ENCODE measurements around the gene P4HA2. TPM values are rescaled to one million over a fixed set of nuclear protein-coding genes. Genes with fewer than 3 reads are reported as not detected.
A peak's percentile ranks its signal among the peaks of the same experiment; 100 is the strongest.

P4HA2 gene
- total RNA-seq, 1 experiment from 2014 or later: 15.1 TPM

DNA sequence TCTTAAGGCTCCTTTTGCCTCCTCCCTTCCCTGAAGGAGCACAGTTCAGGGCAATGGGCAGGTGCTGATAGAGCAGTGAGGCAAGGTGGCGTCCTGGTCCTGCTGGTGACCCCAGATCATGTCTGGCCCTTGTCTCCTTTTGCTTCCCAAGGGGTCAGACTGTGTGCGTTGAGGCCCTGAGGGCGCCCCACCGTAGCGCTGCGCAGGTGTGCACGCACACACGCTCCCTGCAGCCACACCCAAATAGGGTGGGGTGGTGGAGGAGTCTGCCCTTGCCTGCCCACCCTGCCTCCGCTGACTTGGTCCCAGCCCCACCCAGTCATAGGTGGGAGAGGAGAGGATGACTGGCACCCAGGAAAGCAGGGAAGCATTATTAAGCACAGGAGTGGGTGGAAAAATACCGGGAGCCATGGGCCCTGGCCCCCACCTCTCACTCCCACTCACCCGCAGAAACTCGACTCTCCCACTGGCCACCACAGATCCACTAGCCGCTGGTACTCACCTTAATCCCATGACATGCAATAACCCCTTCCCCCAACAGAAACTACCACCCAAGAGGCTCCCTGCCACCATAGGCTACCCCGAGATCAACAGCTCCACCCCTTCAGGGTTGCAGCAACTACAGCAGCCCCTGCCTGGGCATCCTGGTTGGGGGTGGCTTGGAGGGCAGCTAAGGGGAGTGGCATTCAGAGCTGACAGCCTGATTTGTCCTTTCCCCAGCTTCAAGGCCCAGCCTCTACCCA is 46.6 kb upstream of the P4HA2 start:
- CTCF ChIA-PET: interaction anchor here (0.6 to 4.6 kb wide), 4 partner anchors 19 to 222 kb away, joined by 4 to 37 read pairs (median 4); partner anchors contain the start of gene SLC22A4
- no peak for DNase-seq (ENCODE audit: low spot score)

DNA sequence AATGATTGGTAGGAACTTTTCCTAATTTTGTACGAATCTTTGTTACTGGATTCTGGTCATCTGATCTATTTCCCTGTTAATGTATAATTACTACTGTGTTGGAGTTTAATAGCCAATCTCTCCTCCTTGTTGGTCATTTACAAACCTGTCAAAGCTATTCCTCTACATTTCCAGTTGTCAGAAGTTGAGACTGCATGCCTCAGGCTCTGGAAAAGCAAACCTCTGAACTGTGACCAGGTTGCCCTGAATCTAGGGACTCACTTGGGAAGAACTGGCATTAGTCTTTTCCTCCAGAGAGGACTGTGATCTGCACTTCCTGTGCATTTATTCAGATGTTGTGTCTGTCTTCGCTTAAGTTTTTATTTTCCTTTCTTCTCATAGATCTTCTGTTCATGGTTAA is 46.0 kb upstream of the P4HA2 start:
- H3K4me1 Mint-ChIP-seq: peaks cover 22% of the 10 kb centered on the region
- CTCF ChIA-PET: interaction anchor here (0.9 to 4.6 kb wide), 5 partner anchors 19 to 223 kb away, joined by 5 to 37 read pairs (median 7); partner anchors contain the start of gene SLC22A4
- TF ChIP-seq ZNF263 (CRISPR knock-in tag; IDR thresholded peaks at IDR 0.05; ENCODE audit: low read depth) (no peak), ZNF671 (CRISPR knock-in tag; IDR thresholded peaks at IDR 0.05) (no peak)
- H3K36me3 Mint-ChIP-seq: no peaks in the 10 kb centered on the region
- POLR2A ChIA-PET: no interaction called here
- ATAC-seq (no peak), DNase-seq (ENCODE audit: low spot score) (no peak)
- H3K27me3 Mint-ChIP-seq (ENCODE audit: low read depth): peaks cover 2% of the 10 kb centered on the region; the same call in 1 of the 2 replicates
- no peak overlapping the region for H3K27ac Mint-ChIP-seq
- no peaks in the 10 kb centered on the region for H3K9me3 Mint-ChIP-seq
- no peak overlapping the region for H3K4me3 Mint-ChIP-seq

More for the DNA sequence above, 46.6 kb upstream of the P4HA2 start:
- no peak for TF ChIP-seq ZNF671 (CRISPR knock-in tag; IDR thresholded peaks at IDR 0.05)
- TF ChIP-seq, protein P1, sequence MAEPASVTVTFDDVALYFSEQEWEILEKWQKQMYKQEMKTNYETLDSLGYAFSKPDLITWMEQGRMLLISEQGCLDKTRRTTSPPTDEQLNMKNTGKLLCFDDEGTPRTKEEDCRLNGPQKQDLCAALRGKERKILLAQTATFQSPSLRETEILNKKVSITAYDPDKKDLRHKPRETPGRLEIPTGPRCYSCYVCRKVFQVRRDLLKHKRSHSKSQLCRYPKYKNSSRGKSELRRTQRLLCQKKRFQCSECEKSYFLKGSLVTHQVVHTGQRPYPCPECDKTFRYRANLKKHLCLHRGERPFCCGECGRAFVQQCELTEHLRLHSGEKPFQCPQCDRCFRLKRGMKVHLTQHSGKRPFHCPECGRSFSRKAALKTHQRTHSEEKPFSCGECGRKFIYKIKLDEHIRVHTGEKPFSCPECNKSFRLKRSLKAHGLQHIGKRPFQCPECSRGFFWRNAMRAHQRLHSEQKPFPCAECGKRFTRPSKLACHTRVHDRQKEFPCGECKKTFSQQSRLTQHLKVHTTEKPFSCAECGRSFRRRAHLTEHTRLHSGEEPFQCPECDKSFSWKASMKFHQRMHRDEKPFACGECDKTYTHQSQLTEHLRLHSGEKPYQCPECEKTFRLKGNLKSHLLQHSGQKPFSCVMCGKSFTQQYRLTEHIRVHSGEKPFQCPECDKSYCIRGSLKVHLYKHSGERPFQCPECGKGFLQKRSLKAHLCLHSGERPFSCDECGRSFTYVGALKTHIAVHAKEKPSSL (CRISPR knock-in tag; conservative IDR thresholded peaks at IDR 0.05): no peak
- TF ChIP-seq OVOL2 (CRISPR knock-in tag; IDR thresholded peaks at IDR 0.05; ENCODE audit: borderline replicate concordance): no peak
- TF ChIP-seq NFYB (CRISPR knock-in tag; conservative IDR thresholded peaks at IDR 0.05; ENCODE audit: low read depth): no peak
- TF ChIP-seq TCF7 (CRISPR knock-in tag; IDR thresholded peaks at IDR 0.05; ENCODE audit: low read depth): no peak
- TF ChIP-seq FOXP1 (CRISPR knock-in tag; IDR thresholded peaks at IDR 0.05; ENCODE audit: borderline replicate concordance): no peak
- TF ChIP-seq, protein P2, sequence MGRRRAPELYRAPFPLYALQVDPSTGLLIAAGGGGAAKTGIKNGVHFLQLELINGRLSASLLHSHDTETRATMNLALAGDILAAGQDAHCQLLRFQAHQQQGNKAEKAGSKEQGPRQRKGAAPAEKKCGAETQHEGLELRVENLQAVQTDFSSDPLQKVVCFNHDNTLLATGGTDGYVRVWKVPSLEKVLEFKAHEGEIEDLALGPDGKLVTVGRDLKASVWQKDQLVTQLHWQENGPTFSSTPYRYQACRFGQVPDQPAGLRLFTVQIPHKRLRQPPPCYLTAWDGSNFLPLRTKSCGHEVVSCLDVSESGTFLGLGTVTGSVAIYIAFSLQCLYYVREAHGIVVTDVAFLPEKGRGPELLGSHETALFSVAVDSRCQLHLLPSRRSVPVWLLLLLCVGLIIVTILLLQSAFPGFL (CRISPR knock-in tag; IDR thresholded peaks at IDR 0.05; ENCODE audit: borderline replicate concordance): no peak
- TF ChIP-seq NR1H2 (CRISPR knock-in tag; IDR thresholded peaks at IDR 0.05): no peak
- TF ChIP-seq TEAD1 (CRISPR knock-in tag; IDR thresholded peaks at IDR 0.05): no peak
- TF ChIP-seq, protein P3, sequence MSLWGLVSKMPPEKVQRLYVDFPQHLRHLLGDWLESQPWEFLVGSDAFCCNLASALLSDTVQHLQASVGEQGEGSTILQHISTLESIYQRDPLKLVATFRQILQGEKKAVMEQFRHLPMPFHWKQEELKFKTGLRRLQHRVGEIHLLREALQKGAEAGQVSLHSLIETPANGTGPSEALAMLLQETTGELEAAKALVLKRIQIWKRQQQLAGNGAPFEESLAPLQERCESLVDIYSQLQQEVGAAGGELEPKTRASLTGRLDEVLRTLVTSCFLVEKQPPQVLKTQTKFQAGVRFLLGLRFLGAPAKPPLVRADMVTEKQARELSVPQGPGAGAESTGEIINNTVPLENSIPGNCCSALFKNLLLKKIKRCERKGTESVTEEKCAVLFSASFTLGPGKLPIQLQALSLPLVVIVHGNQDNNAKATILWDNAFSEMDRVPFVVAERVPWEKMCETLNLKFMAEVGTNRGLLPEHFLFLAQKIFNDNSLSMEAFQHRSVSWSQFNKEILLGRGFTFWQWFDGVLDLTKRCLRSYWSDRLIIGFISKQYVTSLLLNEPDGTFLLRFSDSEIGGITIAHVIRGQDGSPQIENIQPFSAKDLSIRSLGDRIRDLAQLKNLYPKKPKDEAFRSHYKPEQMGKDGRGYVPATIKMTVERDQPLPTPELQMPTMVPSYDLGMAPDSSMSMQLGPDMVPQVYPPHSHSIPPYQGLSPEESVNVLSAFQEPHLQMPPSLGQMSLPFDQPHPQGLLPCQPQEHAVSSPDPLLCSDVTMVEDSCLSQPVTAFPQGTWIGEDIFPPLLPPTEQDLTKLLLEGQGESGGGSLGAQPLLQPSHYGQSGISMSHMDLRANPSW (CRISPR knock-in tag; conservative IDR thresholded peaks at IDR 0.05; ENCODE audit: low read depth): no peak
- TF ChIP-seq CBFB (CRISPR knock-in tag; IDR thresholded peaks at IDR 0.05; ENCODE audit: low read depth): no peak
- no peak for TF ChIP-seq JAZF1 (CRISPR knock-in tag; IDR thresholded peaks at IDR 0.05)
- TF ChIP-seq, protein P4, sequence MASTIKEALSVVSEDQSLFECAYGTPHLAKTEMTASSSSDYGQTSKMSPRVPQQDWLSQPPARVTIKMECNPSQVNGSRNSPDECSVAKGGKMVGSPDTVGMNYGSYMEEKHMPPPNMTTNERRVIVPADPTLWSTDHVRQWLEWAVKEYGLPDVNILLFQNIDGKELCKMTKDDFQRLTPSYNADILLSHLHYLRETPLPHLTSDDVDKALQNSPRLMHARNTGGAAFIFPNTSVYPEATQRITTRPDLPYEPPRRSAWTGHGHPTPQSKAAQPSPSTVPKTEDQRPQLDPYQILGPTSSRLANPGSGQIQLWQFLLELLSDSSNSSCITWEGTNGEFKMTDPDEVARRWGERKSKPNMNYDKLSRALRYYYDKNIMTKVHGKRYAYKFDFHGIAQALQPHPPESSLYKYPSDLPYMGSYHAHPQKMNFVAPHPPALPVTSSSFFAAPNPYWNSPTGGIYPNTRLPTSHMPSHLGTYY (CRISPR knock-in tag; IDR thresholded peaks at IDR 0.05): no peak
- Mint-ChIP-seq H3K27ac (no peak overlapping the region), H3K4me3 (no peak overlapping the region), H3K36me3 (no peaks in the 10 kb centered on the region), H3K4me1 (peaks cover 26% of the 10 kb centered on the region), H3K27me3 (ENCODE audit: low read depth) (peaks cover 2% of the 10 kb centered on the region; the same call in 1 of the 2 replicates), H3K9me3 (no peaks in the 10 kb centered on the region)
- ATAC-seq: 0 out of 2 replicates have a peak, but pooled peaks have one; percentile 5
- POLR2A ChIA-PET: no interaction called here

All from WTC11 (cell line).